Neutrophil (primary cell): ENCODE measurements around the gene PRKCE.
"Not testable (repeated sequence)": the region's sequence is repeated elsewhere in the genome, so short reads cannot be mapped to it uniquely, and the experiment has no call there.

ENCODE experiments used
- H3K27ac ChIP-seq: fragments of 200-600 bp; sonication (generic); 2 replicates; pipeline ENCODE4 v1.5.1; 2016; ENCODE audit warnings: mild to moderate bottlenecking, moderate library complexity
- H3K27me3 ChIP-seq: fragments of 200-600 bp; sonication (generic); 2 replicates; pipeline ENCODE4 v1.6.0; 2016; ENCODE audit warnings: mild to moderate bottlenecking
- H3K36me3 ChIP-seq: fragments of 200-600 bp; sonication (generic); 2 replicates; pipeline ENCODE4 v1.5.1; 2017
- H3K4me1 ChIP-seq, 2 experiments: fragments of 200-600 bp in 1 of 2; sonication (generic) in 1 of 2; 1 replicate in 1 of 2; 2 replicates in 1 of 2; pipeline versions ENCODE4 v1.5.1 to v1.6.1; 2013 to 2016; ENCODE audit warnings: low read depth in 1 of 2, low read length in 1 of 2, mild to moderate bottlenecking in 1 of 2, moderate library complexity in 1 of 2; ENCODE audit not compliant: control insufficient read depth in 1 of 2, insufficient read depth in 1 of 2
- H3K4me3 ChIP-seq, 2 experiments: fragments of 200-600 bp in 1 of 2; sonication (generic) in 1 of 2; 1 replicate in 1 of 2; 2 replicates in 1 of 2; pipeline ENCODE4 v1.5.1; 2013 to 2016; ENCODE audit warnings: low read depth in 1 of 2, low read length in 1 of 2, mild to moderate bottlenecking in 1 of 2, moderate library complexity in 1 of 2
- H3K9me3 ChIP-seq: fragments of 200-600 bp; sonication (generic); 2 replicates; pipeline ENCODE4 v1.5.1; 2016
- TF ChIP-seq, protein P1 (sequence below): fragments of 200-600 bp; sonication (generic); IDR thresholded peaks from 2 replicates; pipeline ENCODE4 v1.5.1; 2016; ENCODE audit warnings: antibody characterized with exemption

Gene PRKCE

GRCh38 chr2:45691171-45691999 lies 39.9 kb downstream of the PRKCE start:
- TF ChIP-seq, protein P1, sequence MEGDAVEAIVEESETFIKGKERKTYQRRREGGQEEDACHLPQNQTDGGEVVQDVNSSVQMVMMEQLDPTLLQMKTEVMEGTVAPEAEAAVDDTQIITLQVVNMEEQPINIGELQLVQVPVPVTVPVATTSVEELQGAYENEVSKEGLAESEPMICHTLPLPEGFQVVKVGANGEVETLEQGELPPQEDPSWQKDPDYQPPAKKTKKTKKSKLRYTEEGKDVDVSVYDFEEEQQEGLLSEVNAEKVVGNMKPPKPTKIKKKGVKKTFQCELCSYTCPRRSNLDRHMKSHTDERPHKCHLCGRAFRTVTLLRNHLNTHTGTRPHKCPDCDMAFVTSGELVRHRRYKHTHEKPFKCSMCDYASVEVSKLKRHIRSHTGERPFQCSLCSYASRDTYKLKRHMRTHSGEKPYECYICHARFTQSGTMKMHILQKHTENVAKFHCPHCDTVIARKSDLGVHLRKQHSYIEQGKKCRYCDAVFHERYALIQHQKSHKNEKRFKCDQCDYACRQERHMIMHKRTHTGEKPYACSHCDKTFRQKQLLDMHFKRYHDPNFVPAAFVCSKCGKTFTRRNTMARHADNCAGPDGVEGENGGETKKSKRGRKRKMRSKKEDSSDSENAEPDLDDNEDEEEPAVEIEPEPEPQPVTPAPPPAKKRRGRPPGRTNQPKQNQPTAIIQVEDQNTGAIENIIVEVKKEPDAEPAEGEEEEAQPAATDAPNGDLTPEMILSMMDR: no peak
- Histone ChIP-seq H3K36me3 (no peaks in the 10 kb centered on the region), H3K9me3 (no peaks in the 10 kb centered on the region), H3K4me1 (peaks cover 0 to 5% of the 10 kb centered on the region in 2 experiments), H3K4me3 (no peak overlapping the region), H3K27ac (no peak overlapping the region), H3K27me3 (no peaks in the 10 kb centered on the region)

GRCh38 chr2:45692566-45692965 lies 41.1 kb downstream of the PRKCE start:
- H3K27ac ChIP-seq: no peak overlapping the region
- no peak overlapping the region for H3K4me3 ChIP-seq
- H3K27me3 ChIP-seq: no peaks in the 10 kb centered on the region
- peaks cover 0 to 5% of the 10 kb centered on the region in 2 experiments for H3K4me1 ChIP-seq
- H3K36me3 ChIP-seq: no peaks in the 10 kb centered on the region
- no peaks in the 10 kb centered on the region for H3K9me3 ChIP-seq
- TF ChIP-seq, protein P1: no peak

- not testable (repeated sequence) for H3K4me1 ChIP-seq, H3K36me3 ChIP-seq, H3K27me3 ChIP-seq, H3K9me3 ChIP-seq, H3K27ac ChIP-seq, H3K4me3 ChIP-seq
Measured at GRCh38 chr2:45695480-45696007, 44.1 kb downstream of the PRKCE start.

- Histone ChIP-seq H3K27me3 (no peaks in the 10 kb centered on the region), H3K27ac (no peak overlapping the region), H3K4me1 (no peaks in the 10 kb centered on the region), H3K36me3 (no peaks in the 10 kb centered on the region), H3K9me3 (no peaks in the 10 kb centered on the region), H3K4me3 (no peak overlapping the region)
- TF ChIP-seq, protein P1: no peak
Measured at GRCh38 chr2:45696708-45697107, 45.2 kb downstream of the PRKCE start.

GRCh38 chr2:45697190-45697589 lies 45.7 kb downstream of the PRKCE start:
- Histone ChIP-seq H3K27ac (no peak overlapping the region), H3K9me3 (no peaks in the 10 kb centered on the region), H3K4me3 (no peak overlapping the region), H3K36me3 (no peaks in the 10 kb centered on the region), H3K27me3 (no peaks in the 10 kb centered on the region), H3K4me1 (no peaks in the 10 kb centered on the region)
- TF ChIP-seq, protein P1: no peak

GRCh38 chr2:45698554-45698953 lies 47.1 kb downstream of the PRKCE start:
- no peak overlapping the region for H3K4me3 ChIP-seq
- H3K27me3 ChIP-seq: no peaks in the 10 kb centered on the region
- no peaks in the 10 kb centered on the region for H3K4me1 ChIP-seq
- H3K9me3 ChIP-seq: no peaks in the 10 kb centered on the region
- TF ChIP-seq, protein P1: no peak
- no peaks in the 10 kb centered on the region for H3K36me3 ChIP-seq
- H3K27ac ChIP-seq: no peak overlapping the region
